Pancreas (tissue), 10 donors: ENCODE data around the gene CLTCL1. TPM values are rescaled to one million over a fixed set of nuclear protein-coding genes. Genes with fewer than 3 reads are reported as not detected.
"Not testable (repeated sequence)": the region's sequence is repeated elsewhere in the genome, so short reads cannot be mapped to it uniquely, and the experiment has no call there.

Source experiments
- ATAC-seq, 4 donors: fragments of 200-7000 bp; cut with Tn5 transposase; one replicate each; pipeline versions ENCODE4 v1.8.0 to v1.9.1; 2020; ENCODE audit warnings: mild to moderate bottlenecking in 4 of 4, moderate library complexity in 4 of 4
- DNase-seq, 6 donors: peaks; one replicate each; pipeline ENCODE4 v3.0.0-alpha.2; 2020
- FAIRE-seq: peaks from 2 replicates; lab custom pipeline; 2012; peaks lifted over from hg19 to GRCh38; lab: Jason Lieb, UNC
- H3K27ac ChIP-seq, 4 donors: fragments of 200-600 bp; sonication (generic); 1 replicate in 3 of 4; 2 replicates in 1 of 4; pipeline versions ENCODE4 v1.5.0 to v1.8.0; 2020
- H3K27me3 ChIP-seq, 4 donors: fragments of 200-600 bp; one replicate each; pipeline ENCODE4 v1.8.0; 2021
- H3K36me3 ChIP-seq, 3 donors: fragments of 200-600 bp; sonication (generic) in 1 of 3; one replicate each; pipeline versions ENCODE4 v1.5.0 to v1.8.0; 2020 to 2021
- H3K4me1 ChIP-seq, 3 donors: fragments of 200-600 bp; one replicate each; pipeline ENCODE4 v1.8.0; 2021
- H3K4me3 ChIP-seq, 4 donors: fragments of 200-600 bp; sonication (generic) in 2 of 4; one replicate each; pipeline versions ENCODE4 v1.5.0 to v1.8.0; 2020 to 2021
- H3K9me3 ChIP-seq, 4 donors: fragments of 200-600 bp; one replicate each; pipeline ENCODE4 v1.8.0; 2021
- CTCF ChIP-seq, 4 donors: fragments of 200-600 bp; sonication (generic) in 3 of 4; IDR thresholded peaks; one replicate each; pipeline versions ENCODE4 v1.5.0 to v1.8.0; 2021; ENCODE audit warnings: antibody characterized with exemption in 4 of 4
- WGBS, 2 donors: extraction: QIAGEN DNeasy Blood & Tissue Kit; methylation state at CpG; one replicate each; pipeline ENCODE4 v1.1.7; 2013; 5-methylcytosine and 5-hydroxymethylcytosine counted together
- intact Hi-C, 3 donors: fragments of 100-400 bp; cut with DNase I; formaldehyde crosslinking; loops; one replicate each; pipeline versions ENCODE4 v1.11.1 to v1.14.2; 2022
- polyA plus RNA-seq, 2 donors: library from polyadenylated mRNA; stranded (reverse); fragments of 200-250 nt; gene quantifications; one replicate each; pipeline ENCODE4 v1.2.3, GENCODE V29; 2013
- total RNA-seq, 6 donors: library from RNA; stranded (reverse); fragmentation: NEBNext Ultra II Directional in 4 of 6; extraction: Animal tissue kit (Norgen Biotek cat#: 25700) in 4 of 6; gene quantifications; one replicate each; pipeline versions ENCODE4 v1.2.1 to v1.2.4, GENCODE V29; 2021 to 2023
- donor health status: healthy with polysubstance abuse.
- donor health status: DM: no; HTN: no; CAD: no; lungs with moderate emphysema.
- donor health status: DM: no; HTN: no; CAD: no.
- donor health status: control.
- donor health status: control.
- donor health status: Bipolar disorder and iron deficiency.
- donor health status: DM: yes; HTN: yes; CAD: no.
- donor health status: DM: no; HTN: no; CAD: no.
- donor health status: DM: no; HTN: no; CAD: no.
- donor health status: DM: yes; HTN: yes; CAD: no.

Gene CLTCL1
- total and polyA plus RNA-seq, 8 donors, result 1.7 to 6.4 (median 2.2) TPM

GRCh38 chr22:19285831-19286230, 5.7 kb downstream of the CLTCL1 start:
- 41 to 58% methylated on average over 1 of the region's 1 CpG for WGBS, 2 donors
- Histone ChIP-seq H3K9me3 (no peaks in the 10 kb centered on the region), H3K27ac (no peak overlapping the region), H3K36me3 (no peaks in the 10 kb centered on the region), H3K4me1 (peaks cover 0 to 4% (median 0%) of the 10 kb centered on the region in 3 donors), H3K4me3 (no peak overlapping the region), H3K27me3 (no peaks in the 10 kb centered on the region)
- intact Hi-C loops, result no loop called here
- no peak for DNase-seq
- TF ChIP-seq CTCF (IDR thresholded peaks at IDR 0.05), result no peak
- FAIRE-seq, result no peak
- no peak for ATAC-seq

GRCh38 chr22:19279143-19279542, 12.4 kb downstream of the CLTCL1 start:
- H3K4me3 ChIP-seq, H3K9me3 ChIP-seq, ATAC-seq, H3K36me3 ChIP-seq, intact Hi-C loops, H3K4me1 ChIP-seq, H3K27me3 ChIP-seq, DNase-seq, FAIRE-seq, H3K27ac ChIP-seq: not testable (repeated sequence)
- WGBS, 2 donors, result 94 to 95% methylated on average over 10 of the region's 10 CpGs

GRCh38 chr22:19277785-19278184, 13.7 kb downstream of the CLTCL1 start:
- FAIRE-seq (no peak), ATAC-seq (no peak), DNase-seq (no peak)
- no peak for TF ChIP-seq CTCF (IDR thresholded peaks at IDR 0.05)
- Histone ChIP-seq H3K36me3 (no peaks in the 10 kb centered on the region), H3K9me3 (no peaks in the 10 kb centered on the region), H3K27ac (no peak overlapping the region), H3K4me3 (no peak overlapping the region), H3K27me3 (no peaks in the 10 kb centered on the region), H3K4me1 (no peaks in the 10 kb centered on the region)
- 91 to 95% methylated on average over 8 of the region's 8 CpGs for WGBS, 2 donors
- intact Hi-C loops, result no loop called here

- Histone ChIP-seq H3K4me1 (no peaks in the 10 kb centered on the region), H3K9me3 (no peaks in the 10 kb centered on the region), H3K27ac (no peak overlapping the region), H3K27me3 (no peaks in the 10 kb centered on the region), H3K4me3 (no peak overlapping the region), H3K36me3 (no peaks in the 10 kb centered on the region)
- 40 to 52% methylated on average over 6 of the region's 6 CpGs for WGBS, 2 donors
- ATAC-seq (peak in 2 of 4 donors; percentile 41 to 51), DNase-seq (no peak), FAIRE-seq (no peak)
- TF ChIP-seq CTCF (IDR thresholded peaks at IDR 0.05), result no peak
- intact Hi-C loops, result no loop called here
These were observed 15.5 kb downstream of the CLTCL1 start for GRCh38 chr22:19275919-19276600.

GRCh38 chr22:19275513-19275912, 16.0 kb downstream of the CLTCL1 start:
- H3K4me3 ChIP-seq, result no peak overlapping the region
- no peaks in the 10 kb centered on the region for H3K27me3 ChIP-seq
- no peaks in the 10 kb centered on the region for H3K36me3 ChIP-seq
- no peaks in the 10 kb centered on the region for H3K4me1 ChIP-seq
- no peak for DNase-seq
- TF ChIP-seq CTCF (IDR thresholded peaks at IDR 0.05), result no peak
- no peak for ATAC-seq
- FAIRE-seq, result no peak
- H3K9me3 ChIP-seq, result no peaks in the 10 kb centered on the region
- no peak overlapping the region for H3K27ac ChIP-seq
- 87 to 89% methylated on average over 7 of the region's 7 CpGs for WGBS, 2 donors
- intact Hi-C loops, result no loop called here
